Activated CD8-positive, alpha-beta T cell treated with anti-CD3 and anti-CD28 coated beads for 36 hours (primary cell): ENCODE results near the gene FCGR1A. TPM values are rescaled to one million over a fixed set of nuclear protein-coding genes. Genes with fewer than 3 reads are reported as not detected.
A peak's percentile ranks its signal among the peaks of the same experiment; 100 is the strongest.
"Not testable (repeated sequence)": the region's sequence is repeated elsewhere in the genome, so short reads cannot be mapped to it uniquely, and the experiment has no call there.

Source experiments
- ATAC-seq: fragments of 200-7000 bp; cut with Tn5 transposase; one replicate; pipeline ENCODE4 v1.10.0; 2021; ENCODE audit warnings: mild to moderate bottlenecking, moderate library complexity
- CTCF ChIA-PET: fragments of 350-600 bp; sonication (Branson Sonifier 250); formaldehyde crosslinking; loops from one replicate; lab custom pipeline; 2021; ENCODE audit warnings: antibody characterized with exemption; lab: Charles Lee
- POLR2A ChIA-PET: fragments of 350-600 bp; sonication (Branson Sonifier 250); formaldehyde crosslinking; loops from one replicate; lab custom pipeline; 2021; ENCODE audit warnings: antibody characterized with exemption; lab: Charles Lee
- DNase-seq: peaks from one replicate; pipeline ENCODE4 v3.0.0-alpha.2; 2020
- H3K27ac Mint-ChIP-seq: one replicate; pipeline ENCODE4 v1.8.0; 2021; ENCODE audit warnings: mild to moderate bottlenecking, mixed read lengths
- H3K27me3 Mint-ChIP-seq: one replicate; pipeline ENCODE4 v1.8.0; 2021; ENCODE audit warnings: mixed read lengths
- H3K36me3 Mint-ChIP-seq: one replicate; pipeline ENCODE4 v1.8.0; 2021; ENCODE audit warnings: low read depth, mixed read lengths
- H3K4me1 Mint-ChIP-seq: one replicate; pipeline ENCODE4 v1.8.0; 2021; ENCODE audit warnings: low read depth, mixed read lengths
- H3K4me3 Mint-ChIP-seq: one replicate; pipeline ENCODE4 v1.8.0; 2021; ENCODE audit warnings: mild to moderate bottlenecking, moderate library complexity, mixed read lengths
- H3K9me3 Mint-ChIP-seq: one replicate; pipeline ENCODE4 v1.8.0; 2021; ENCODE audit warnings: mixed read lengths
- intact Hi-C: fragments of 100-400 bp; cut with micrococcal nuclease; formaldehyde crosslinking; loops from one replicate; pipeline ENCODE4 v1.10.0; 2022
- total RNA-seq, 2 experiments: library from RNA; stranded (reverse); gene quantifications; one replicate each; pipeline ENCODE4 v1.2.3, GENCODE V29; 2021

Gene FCGR1A
- total RNA-seq: not detected

GRCh38 chr1:149782600-149782999 is at the start of gene FCGR1A:
FCGR1A (plus strand) TSS chr1:149782694; CDS start chr1:149782744, 50 bp downstream.
- H3K4me1 Mint-ChIP-seq, H3K9me3 Mint-ChIP-seq, H3K36me3 Mint-ChIP-seq, H3K27ac Mint-ChIP-seq, H3K27me3 Mint-ChIP-seq, intact Hi-C loops, CTCF ChIA-PET, H3K4me3 Mint-ChIP-seq, POLR2A ChIA-PET, DNase-seq: not testable (repeated sequence)
- ATAC-seq: peak; percentile 58

DNA sequence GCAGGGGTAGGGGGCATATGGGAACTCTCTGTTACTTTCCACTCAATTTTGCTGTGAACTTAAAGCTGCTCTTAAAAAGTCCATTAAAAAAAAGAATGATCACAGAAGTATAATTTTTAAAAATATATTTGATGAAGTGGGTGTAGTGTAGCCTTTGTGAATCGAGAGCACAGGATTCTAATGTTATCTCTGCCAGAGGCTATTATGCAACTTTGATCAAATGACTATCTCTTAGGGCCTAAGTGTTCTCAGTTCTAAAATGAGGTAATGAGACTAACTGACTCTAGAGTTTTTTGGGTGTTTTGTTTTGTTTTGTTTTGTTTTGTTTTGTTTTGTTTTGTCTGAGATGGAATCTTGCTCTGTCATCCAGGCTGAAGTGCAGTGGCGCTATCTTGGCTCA is 49.7 kb upstream of the FCGR1A start:
- H3K27me3 Mint-ChIP-seq, H3K4me3 Mint-ChIP-seq, intact Hi-C loops, H3K9me3 Mint-ChIP-seq, POLR2A ChIA-PET, H3K27ac Mint-ChIP-seq, ATAC-seq, CTCF ChIA-PET, H3K36me3 Mint-ChIP-seq, H3K4me1 Mint-ChIP-seq, DNase-seq: not testable (repeated sequence)

- H3K27ac Mint-ChIP-seq, ATAC-seq, DNase-seq, POLR2A ChIA-PET, intact Hi-C loops, H3K36me3 Mint-ChIP-seq, H3K27me3 Mint-ChIP-seq, H3K9me3 Mint-ChIP-seq, H3K4me1 Mint-ChIP-seq, CTCF ChIA-PET, H3K4me3 Mint-ChIP-seq: not testable (repeated sequence)
Observed at GRCh38 chr1:149734692-149735091, 47.8 kb upstream of the FCGR1A start.

DNA sequence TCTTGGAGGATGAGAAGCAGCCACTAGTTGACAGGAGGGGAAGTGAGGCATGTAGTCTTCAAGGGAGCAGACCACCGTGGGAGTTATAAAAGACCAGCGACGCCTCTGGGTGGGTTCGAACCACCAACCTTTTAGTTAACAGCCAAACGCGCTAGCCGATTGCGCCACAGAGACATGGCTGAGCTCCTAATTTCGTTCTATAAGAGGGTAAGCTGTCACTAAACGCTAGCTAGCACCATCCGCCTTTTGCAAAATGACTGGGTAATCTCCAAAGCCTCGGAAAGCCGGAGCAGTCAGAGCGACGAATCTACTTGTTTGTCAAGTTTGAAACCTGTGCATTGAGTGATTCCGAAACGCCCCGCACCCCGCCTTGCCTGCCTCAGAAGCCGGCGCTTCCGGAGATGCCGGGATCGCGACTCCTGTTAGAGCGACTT is 42.3 kb upstream of the FCGR1A start:
- POLR2A ChIA-PET, H3K9me3 Mint-ChIP-seq, H3K4me1 Mint-ChIP-seq, CTCF ChIA-PET, H3K36me3 Mint-ChIP-seq, intact Hi-C loops, H3K27me3 Mint-ChIP-seq: not testable (repeated sequence)
- Mint-ChIP-seq H3K27ac (peak overlapping the region; percentile 55), H3K4me3 (peak overlapping the region; percentile 57)
- DNase-seq (peak; percentile 74), ATAC-seq (peak; percentile 83)

DNA sequence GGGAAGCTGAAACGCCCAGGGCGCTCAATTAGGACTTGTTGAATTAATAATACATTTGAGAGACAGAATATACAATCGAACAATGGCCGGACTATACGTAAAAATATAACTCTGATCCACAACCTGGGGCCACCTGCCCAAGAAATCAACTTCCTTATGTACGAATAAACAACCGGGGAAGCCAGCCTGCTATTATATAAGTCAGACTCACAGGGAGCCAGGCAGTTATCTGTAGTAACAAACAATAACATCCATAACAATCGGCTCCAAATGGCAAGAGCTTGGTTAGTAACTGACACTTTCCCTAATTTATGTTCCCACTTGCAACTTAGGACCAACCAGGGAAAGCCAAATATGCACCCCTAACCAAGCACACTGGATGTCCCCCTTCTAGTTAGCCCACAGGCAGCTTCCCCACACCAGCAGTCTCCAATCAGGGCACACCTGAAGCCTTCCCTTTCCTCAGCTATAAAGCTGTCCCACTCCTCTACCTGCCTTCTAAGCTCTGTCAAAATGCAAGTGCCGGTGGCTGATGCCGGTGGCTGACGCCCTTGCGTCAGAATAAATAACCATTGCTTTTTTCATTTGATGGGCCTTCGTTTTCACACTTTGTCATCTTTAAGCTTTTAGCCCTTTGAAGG is 41.8 kb upstream of the FCGR1A start:
- H3K9me3 Mint-ChIP-seq, POLR2A ChIA-PET, DNase-seq, H3K27me3 Mint-ChIP-seq, CTCF ChIA-PET, H3K4me1 Mint-ChIP-seq, H3K36me3 Mint-ChIP-seq, ATAC-seq, intact Hi-C loops: not testable (repeated sequence)
- peak overlapping the region; percentile 55 for H3K27ac Mint-ChIP-seq
- H3K4me3 Mint-ChIP-seq: peak overlapping the region; percentile 57

DNA sequence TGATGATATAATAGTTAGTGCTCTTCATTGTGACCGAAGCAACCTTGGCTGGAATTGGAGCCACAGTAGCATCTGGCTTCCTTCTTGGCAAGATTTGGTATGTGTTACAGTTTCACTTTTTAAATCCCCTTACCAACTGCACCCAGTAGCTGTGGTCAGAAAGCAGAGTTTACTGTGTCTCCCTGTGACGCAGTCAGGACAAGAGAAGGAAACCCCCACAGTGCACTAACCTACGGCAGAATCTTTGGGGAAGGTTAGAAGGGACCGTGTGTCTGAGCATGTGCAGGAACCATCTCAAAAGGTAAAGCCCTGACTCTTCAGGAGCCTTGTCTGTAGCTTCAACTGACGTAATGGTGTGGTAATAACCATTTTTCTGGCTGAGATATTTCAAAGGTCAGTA is 40.6 kb upstream of the FCGR1A start:
- H3K27me3 Mint-ChIP-seq, intact Hi-C loops, H3K4me3 Mint-ChIP-seq, DNase-seq, H3K4me1 Mint-ChIP-seq, CTCF ChIA-PET, H3K27ac Mint-ChIP-seq, POLR2A ChIA-PET, H3K9me3 Mint-ChIP-seq, H3K36me3 Mint-ChIP-seq: not testable (repeated sequence)
- peak; percentile 39 for ATAC-seq

DNA sequence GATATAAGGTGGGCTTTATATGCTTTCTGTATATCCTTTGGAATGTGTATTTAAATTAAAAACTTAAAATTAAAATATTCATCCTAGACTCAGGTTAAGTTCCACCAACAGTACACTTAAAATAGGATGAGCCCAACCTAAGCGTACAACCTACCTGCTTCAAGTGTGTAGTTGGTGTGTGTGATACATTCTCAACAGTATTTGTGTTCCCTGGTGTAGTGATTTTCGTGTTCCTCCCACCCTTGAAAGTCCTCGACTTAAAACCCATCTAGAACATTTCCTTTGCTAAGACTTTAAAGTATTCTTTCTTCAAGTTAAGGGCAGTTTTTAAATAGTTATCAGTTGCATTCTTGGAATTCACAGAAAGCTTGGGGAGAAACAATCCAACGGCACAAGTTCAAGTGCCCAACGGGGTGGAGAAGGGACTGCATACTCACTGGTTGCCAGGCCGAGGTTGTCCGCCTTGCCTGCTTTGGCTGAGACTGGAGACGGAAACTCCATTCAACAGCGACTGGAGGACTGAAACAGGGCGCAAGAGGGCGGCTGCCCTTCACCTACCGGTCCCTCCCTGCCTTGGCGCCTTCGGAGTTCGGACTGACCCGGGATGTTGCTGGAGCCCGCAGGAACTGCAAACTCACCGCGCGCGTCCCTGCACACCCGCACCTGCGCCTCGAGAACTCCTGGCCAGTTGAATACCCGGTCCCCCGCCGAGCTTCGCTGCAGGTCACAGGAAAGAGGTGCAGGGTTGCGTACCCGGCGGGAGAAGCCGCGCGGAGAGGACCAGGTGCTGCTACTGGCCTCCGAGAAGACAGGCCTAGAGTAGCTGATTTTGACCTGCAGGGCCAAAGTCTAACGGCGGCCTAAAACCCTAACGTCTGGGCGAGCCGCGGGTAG is 35.8 kb upstream of the FCGR1A start:
- H3K36me3 Mint-ChIP-seq, H3K4me1 Mint-ChIP-seq, H3K9me3 Mint-ChIP-seq, CTCF ChIA-PET, ATAC-seq, intact Hi-C loops, POLR2A ChIA-PET, H3K27ac Mint-ChIP-seq, H3K4me3 Mint-ChIP-seq: not testable (repeated sequence)
- peaks cover 19% of the 10 kb centered on the region for H3K27me3 Mint-ChIP-seq
- DNase-seq: peak; percentile 5

- POLR2A ChIA-PET, CTCF ChIA-PET, H3K36me3 Mint-ChIP-seq, H3K9me3 Mint-ChIP-seq, DNase-seq, intact Hi-C loops, H3K4me1 Mint-ChIP-seq, H3K27ac Mint-ChIP-seq: not testable (repeated sequence)
- ATAC-seq: peak; percentile 60
- peak overlapping the region; percentile 57 for H3K4me3 Mint-ChIP-seq
- H3K27me3 Mint-ChIP-seq: peaks cover 19% of the 10 kb centered on the region
Observed at GRCh38 chr1:149747359-149748143, 34.9 kb upstream of the FCGR1A start.

DNA sequence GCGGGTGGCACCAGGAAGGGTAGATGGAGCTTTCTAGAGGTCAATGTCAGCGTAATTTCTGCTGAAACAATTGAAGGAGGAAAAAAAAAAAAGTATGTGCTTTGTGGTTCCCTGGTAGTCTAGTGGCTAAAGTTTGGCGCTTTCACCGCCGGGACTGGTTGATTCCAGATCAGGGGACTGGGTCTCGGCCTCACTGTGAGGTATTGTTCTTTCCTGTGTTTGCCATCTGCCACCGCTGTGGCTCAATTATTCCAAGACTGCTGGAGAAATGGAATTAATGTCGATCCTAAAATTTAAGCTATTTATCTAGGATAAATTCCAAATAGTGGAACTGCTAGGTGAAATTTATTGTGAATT is 34.4 kb upstream of the FCGR1A start:
- Mint-ChIP-seq H3K27me3 (peaks cover 19% of the 10 kb centered on the region), H3K4me3 (peak overlapping the region; percentile 57)
- H3K9me3 Mint-ChIP-seq, POLR2A ChIA-PET, ATAC-seq, H3K4me1 Mint-ChIP-seq, CTCF ChIA-PET, intact Hi-C loops, H3K27ac Mint-ChIP-seq, H3K36me3 Mint-ChIP-seq: not testable (repeated sequence)
- DNase-seq: peak; percentile 6

DNA sequence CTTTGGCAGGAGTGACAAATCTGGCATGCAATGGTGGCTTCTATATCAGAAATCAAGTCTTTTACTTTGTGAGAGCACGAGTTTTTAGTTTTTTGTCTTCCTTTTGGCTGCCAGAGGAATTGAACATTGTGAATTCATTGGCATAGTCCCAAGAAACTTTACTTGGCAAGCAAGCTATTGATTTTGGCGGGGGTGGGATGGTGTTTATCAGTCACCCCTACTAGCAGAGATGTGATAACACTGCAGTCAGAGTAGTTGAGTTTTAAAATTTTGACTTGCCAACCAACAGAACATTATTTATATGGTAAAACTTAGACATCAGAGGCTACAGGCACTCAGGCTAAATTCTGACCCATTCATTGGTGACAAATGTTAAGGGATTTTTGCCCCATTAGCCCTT is 31.9 kb upstream of the FCGR1A start:
- H3K36me3 Mint-ChIP-seq, H3K9me3 Mint-ChIP-seq, intact Hi-C loops, ATAC-seq, H3K4me3 Mint-ChIP-seq, DNase-seq, CTCF ChIA-PET, H3K4me1 Mint-ChIP-seq, H3K27ac Mint-ChIP-seq, POLR2A ChIA-PET: not testable (repeated sequence)
- peaks cover 19% of the 10 kb centered on the region for H3K27me3 Mint-ChIP-seq

GRCh38 chr1:149752186-149752585 is 30.3 kb upstream of the FCGR1A start:
- H3K27ac Mint-ChIP-seq, ATAC-seq, CTCF ChIA-PET, H3K9me3 Mint-ChIP-seq, H3K4me1 Mint-ChIP-seq, intact Hi-C loops, POLR2A ChIA-PET, H3K36me3 Mint-ChIP-seq, DNase-seq, H3K4me3 Mint-ChIP-seq: not testable (repeated sequence)
- peaks cover 14% of the 10 kb centered on the region for H3K27me3 Mint-ChIP-seq
